GM12874 (cell line): ENCODE data around the gene CACNA2D1.

Experiments
- CTCF ChIP-seq: IDR thresholded peaks from 2 replicates; pipeline ENCODE4 v1.5.1; 2011; ENCODE audit warnings: low read depth, mild to moderate bottlenecking, control low read depth, low read length, moderate library complexity; ENCODE audit not compliant: insufficient read depth

Gene CACNA2D1

DNA sequence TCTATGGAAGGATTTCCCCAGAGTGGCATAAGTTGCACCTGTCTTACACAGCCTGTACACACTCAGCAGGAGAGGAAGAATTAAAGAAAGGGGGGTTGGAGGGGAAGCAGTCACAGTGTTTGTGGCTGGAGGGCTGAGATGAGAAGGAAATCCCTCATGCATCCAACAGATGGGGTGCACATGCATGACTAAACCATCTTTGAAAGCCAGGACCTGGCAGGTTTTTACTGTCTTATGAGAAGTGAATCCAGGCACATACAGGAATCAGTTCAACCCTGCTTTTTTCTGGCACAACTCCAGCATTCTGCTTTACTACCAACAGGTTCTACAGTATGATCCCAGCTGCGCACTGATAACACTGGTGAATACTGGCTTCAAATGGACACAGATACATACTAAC lies 107.7 kb downstream of the CACNA2D1 start:
- no peak for TF ChIP-seq CTCF

DNA sequence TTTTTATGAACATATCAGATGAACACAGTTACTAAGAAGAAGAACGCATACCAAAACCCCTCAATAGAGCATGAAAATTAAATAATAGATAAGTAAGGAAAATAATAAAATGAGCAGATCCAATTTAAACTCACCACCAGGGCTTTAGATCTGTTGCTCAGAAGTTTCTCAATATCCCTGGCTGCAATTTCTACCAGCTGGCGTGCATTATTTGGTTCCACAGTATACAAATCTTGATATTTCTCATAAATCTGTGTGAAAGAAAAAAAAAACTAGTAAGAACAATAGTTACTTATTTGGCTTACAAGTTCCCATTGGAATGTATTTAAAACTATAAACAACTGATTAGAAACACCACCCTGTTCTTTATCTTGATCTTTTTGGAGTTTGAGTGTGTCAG lies 108.6 kb downstream of the CACNA2D1 start:
- no peak for TF ChIP-seq CTCF

- no peak for TF ChIP-seq CTCF
These were observed 112.3 kb downstream of the CACNA2D1 start for GRCh38 chr7:82331234-82331633.

DNA sequence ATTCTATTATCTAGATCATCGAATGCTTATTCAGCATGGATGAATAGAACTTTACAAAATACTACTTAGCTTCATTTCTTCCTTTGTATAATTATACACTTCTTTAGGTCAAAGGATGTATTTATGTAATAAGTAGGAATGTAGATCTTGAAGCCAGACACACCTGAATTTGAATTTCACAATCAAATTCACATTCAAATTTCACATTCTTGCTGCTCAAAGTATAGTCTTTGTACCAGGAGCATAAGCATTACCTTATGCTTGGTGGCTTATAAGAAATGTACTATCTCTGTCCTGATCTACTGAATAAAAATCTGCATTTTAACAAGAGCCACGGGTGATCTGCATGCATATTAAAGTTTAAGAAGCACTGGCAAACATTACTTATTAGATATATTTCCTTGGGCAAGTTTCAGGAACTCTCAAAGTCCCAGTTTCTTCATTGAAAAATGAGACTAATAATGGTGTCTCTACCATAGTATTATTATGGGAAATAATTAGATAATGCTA lies 112.8 kb downstream of the CACNA2D1 start:
- TF ChIP-seq CTCF: no peak

GRCh38 chr7:82327898-82328297 lies 115.7 kb downstream of the CACNA2D1 start:
- no peak for TF ChIP-seq CTCF

DNA sequence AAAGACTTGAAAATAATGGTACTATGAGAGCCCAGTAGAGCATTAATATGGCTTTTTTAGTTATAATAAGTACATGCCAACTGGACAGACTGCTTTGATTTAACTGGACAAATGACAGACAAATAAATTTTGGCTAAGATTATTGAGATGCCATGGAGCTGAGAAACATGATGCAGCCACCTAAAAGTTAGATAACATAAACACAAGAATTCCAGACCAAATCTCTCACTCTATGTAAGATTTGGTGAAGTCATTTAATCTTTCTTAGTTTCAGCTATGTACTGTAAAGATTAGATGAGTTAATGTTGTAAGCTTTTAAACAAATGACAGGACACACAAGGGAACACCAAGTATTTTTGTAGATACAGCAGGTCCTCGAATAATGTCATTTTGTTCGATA lies 118.2 kb downstream of the CACNA2D1 start:
- no peak for TF ChIP-seq CTCF

DNA sequence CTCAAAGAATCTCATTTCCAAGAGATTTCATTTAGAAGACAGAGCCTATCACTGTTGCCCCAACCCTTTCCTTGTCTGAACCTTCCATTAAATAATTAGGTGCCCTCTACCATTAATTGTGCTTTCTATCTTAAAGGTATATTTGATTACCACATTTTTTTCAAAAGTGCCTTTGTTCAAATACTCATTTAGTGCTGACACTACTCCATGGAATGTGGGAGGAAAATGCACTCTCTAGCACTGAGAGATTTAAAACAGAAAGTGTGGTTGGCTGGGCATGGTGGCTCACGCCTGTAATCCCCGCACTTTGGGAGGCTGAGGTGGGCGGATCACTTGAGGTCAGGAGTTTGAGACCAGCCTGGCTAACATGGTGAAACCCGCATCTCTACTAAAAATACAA lies 119.8 kb downstream of the CACNA2D1 start:
- TF ChIP-seq CTCF: no peak
